SK-N-SH treated with all-trans-retinoic acid at 6 μM for 48 hours (cell line): ENCODE measurements around the gene AKAP6.

Source experiments
- ATAC-seq: fragments of 200-7000 bp; cut with Tn5 transposase; 3 replicates; pipeline ENCODE4 v1.9.1; 2020; ENCODE audit warnings: mild to moderate bottlenecking, moderate library complexity
- ARNTL ChIP-seq: fragments of 450-650 bp; formaldehyde crosslinking; IDR thresholded peaks from 2 replicates; pipeline ENCODE4 v1.5.0; 2020; ENCODE audit warnings: low read depth, mild to moderate bottlenecking, moderate library complexity, borderline replicate concordance
- BACH2 ChIP-seq: fragments of 250-450 bp; sonication (Bioruptor Pico); IDR thresholded peaks from 2 replicates; pipeline ENCODE4 v1.9.0; 2021; ENCODE audit warnings: mild to moderate bottlenecking, borderline replicate concordance
- CSDC2 ChIP-seq: fragments of 250-450 bp; sonication (Bioruptor Pico); IDR thresholded peaks from 2 replicates; pipeline ENCODE4 v1.5.0; 2020; ENCODE audit warnings: mild to moderate bottlenecking, moderate library complexity
- ESRRG ChIP-seq: fragments of 250-450 bp; sonication (Bioruptor Pico); IDR thresholded peaks from 2 replicates; pipeline ENCODE4 v1.6.1; 2021; ENCODE audit warnings: mild to moderate bottlenecking
- GLIS3 ChIP-seq: fragments of 250-450 bp; sonication (Bioruptor Pico); IDR thresholded peaks from 2 replicates; pipeline ENCODE4 v1.5.0; 2020; ENCODE audit warnings: mild to moderate bottlenecking, moderate library complexity
- ISL1 ChIP-seq: fragments of 250-450 bp; sonication (Bioruptor Pico); IDR thresholded peaks from 2 replicates; pipeline ENCODE4 v2.1.2; 2022; ENCODE audit warnings: mild to moderate bottlenecking, moderate library complexity
- OSR1 ChIP-seq: fragments of 250-450 bp; sonication (Bioruptor Pico); IDR thresholded peaks from 2 replicates; pipeline ENCODE4 v1.8.0; 2022; ENCODE audit warnings: moderate library complexity, mild to moderate bottlenecking, inconsistent platforms
- PPARA ChIP-seq: fragments of 250-450 bp; sonication (Bioruptor Pico); IDR thresholded peaks from 2 replicates; pipeline ENCODE4 v1.5.0; 2020; ENCODE audit warnings: mild to moderate bottlenecking, borderline replicate concordance
- RARB ChIP-seq: fragments of 250-450 bp; sonication (Bioruptor Pico); IDR thresholded peaks from 2 replicates; pipeline ENCODE4 v1.8.0; 2021; ENCODE audit warnings: mild to moderate bottlenecking, moderate library complexity
- SNAI2 ChIP-seq: fragments of 250-450 bp; sonication (Bioruptor Pico); IDR thresholded peaks from 2 replicates; pipeline ENCODE4 v1.5.0; 2020; ENCODE audit warnings: mild to moderate bottlenecking, moderate library complexity
- TCF4 ChIP-seq: fragments of 250-450 bp; sonication (Bioruptor Pico); IDR thresholded peaks from 2 replicates; pipeline ENCODE4 v1.8.0; 2021; ENCODE audit warnings: mild to moderate bottlenecking, moderate library complexity, borderline replicate concordance
- TOX ChIP-seq: fragments of 250-450 bp; sonication (Bioruptor Pico); IDR thresholded peaks from 2 replicates; pipeline ENCODE4 v1.8.0; 2021; ENCODE audit warnings: mild to moderate bottlenecking, moderate library complexity, borderline replicate concordance
- ZC3H10 ChIP-seq: fragments of 250-450 bp; sonication (Bioruptor Pico); IDR thresholded peaks from 2 replicates; pipeline ENCODE4 v1.5.1; 2021; ENCODE audit warnings: mild to moderate bottlenecking, moderate library complexity
- ZFP3 ChIP-seq: fragments of 250-450 bp; sonication (Bioruptor Pico); IDR thresholded peaks from 2 replicates; pipeline ENCODE4 v1.5.0; 2020; ENCODE audit warnings: mild to moderate bottlenecking, moderate library complexity
- ZFP30 ChIP-seq: fragments of 450-650 bp; formaldehyde crosslinking; IDR thresholded peaks from 2 replicates; pipeline ENCODE4 v1.5.0; 2022; ENCODE audit warnings: mild to moderate bottlenecking, moderate library complexity
- ZNF565 ChIP-seq: fragments of 450-650 bp; formaldehyde crosslinking; conservative IDR thresholded peaks from 2 replicates; pipeline ENCODE4 v1.5.0; 2020; ENCODE audit warnings: low read depth, mild to moderate bottlenecking, moderate library complexity
- ZNF70 ChIP-seq: fragments of 450-650 bp; formaldehyde crosslinking; IDR thresholded peaks from 2 replicates; pipeline ENCODE4 v1.5.0; 2020; ENCODE audit warnings: mild to moderate bottlenecking, moderate library complexity
- ZNF8 ChIP-seq: fragments of 450-650 bp; formaldehyde crosslinking; IDR thresholded peaks from 2 replicates; pipeline ENCODE4 v1.5.0; 2020; ENCODE audit warnings: mild to moderate bottlenecking, moderate library complexity
- TF ChIP-seq, protein P1 (sequence below): fragments of 250-450 bp; sonication (Bioruptor Pico); IDR thresholded peaks from 2 replicates; pipeline ENCODE4 v1.5.1; 2021; ENCODE audit warnings: mild to moderate bottlenecking, moderate library complexity
- TF ChIP-seq, protein P2 (sequence below): fragments of 250-450 bp; sonication (Bioruptor Pico); IDR thresholded peaks from 2 replicates; pipeline ENCODE4 v1.8.0; 2021; ENCODE audit warnings: low read depth, mild to moderate bottlenecking, moderate library complexity, borderline replicate concordance
- TF ChIP-seq, protein P3 (sequence below): fragments of 250-450 bp; sonication (Bioruptor Pico); IDR thresholded peaks from 2 replicates; pipeline ENCODE4 v1.5.1; 2020; ENCODE audit warnings: low read depth, mild to moderate bottlenecking, moderate library complexity
- TF ChIP-seq, protein P4 (sequence below): fragments of 250-450 bp; sonication (Bioruptor Pico); IDR thresholded peaks from 2 replicates; pipeline ENCODE4 v1.8.0; 2020; ENCODE audit warnings: mild to moderate bottlenecking, moderate library complexity, borderline replicate concordance

Gene AKAP6

DNA sequence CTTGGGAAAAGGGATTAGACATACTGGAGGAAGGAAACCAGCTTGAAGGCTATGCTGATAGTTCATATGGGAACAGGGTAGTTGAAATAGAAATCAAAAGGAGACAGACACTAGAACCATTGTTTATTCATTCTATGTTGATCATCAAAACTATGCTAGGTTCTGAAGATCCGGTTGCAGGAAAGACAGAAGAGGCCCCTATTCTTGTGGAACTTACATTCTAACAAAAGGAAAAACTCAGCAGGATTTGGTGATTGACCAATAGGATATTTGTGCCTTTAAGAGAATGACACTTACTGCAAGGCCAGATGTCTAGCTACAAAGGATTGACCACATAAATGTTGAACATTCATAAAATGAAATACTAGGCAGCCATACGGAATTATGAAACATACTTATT, 179.2 kb downstream of the AKAP6 start:
- TF ChIP-seq TCF4 (CRISPR knock-in tag) (no peak), ZC3H10 (no peak; the same call in 1 of the 2 replicates), CSDC2 (CRISPR knock-in tag) (no peak), ZNF565 (CRISPR knock-in tag) (no peak), BACH2 (CRISPR knock-in tag) (no peak), ZNF8 (CRISPR knock-in tag) (no peak), ZFP3 (CRISPR knock-in tag) (no peak), ARNTL (CRISPR knock-in tag) (no peak), OSR1 (CRISPR knock-in tag) (no peak), SNAI2 (no peak), ISL1 (CRISPR knock-in tag) (no peak), PPARA (CRISPR knock-in tag) (no peak)
- TF ChIP-seq, protein P1, sequence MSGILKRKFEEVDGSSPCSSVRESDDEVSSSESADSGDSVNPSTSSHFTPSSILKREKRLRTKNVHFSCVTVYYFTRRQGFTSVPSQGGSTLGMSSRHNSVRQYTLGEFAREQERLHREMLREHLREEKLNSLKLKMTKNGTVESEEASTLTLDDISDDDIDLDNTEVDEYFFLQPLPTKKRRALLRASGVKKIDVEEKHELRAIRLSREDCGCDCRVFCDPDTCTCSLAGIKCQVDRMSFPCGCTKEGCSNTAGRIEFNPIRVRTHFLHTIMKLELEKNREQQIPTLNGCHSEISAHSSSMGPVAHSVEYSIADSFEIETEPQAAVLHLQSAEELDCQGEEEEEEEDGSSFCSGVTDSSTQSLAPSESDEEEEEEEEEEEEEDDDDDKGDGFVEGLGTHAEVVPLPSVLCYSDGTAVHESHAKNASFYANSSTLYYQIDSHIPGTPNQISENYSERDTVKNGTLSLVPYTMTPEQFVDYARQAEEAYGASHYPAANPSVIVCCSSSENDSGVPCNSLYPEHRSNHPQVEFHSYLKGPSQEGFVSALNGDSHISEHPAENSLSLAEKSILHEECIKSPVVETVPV (CRISPR knock-in tag), result no peak
- TF ChIP-seq, protein P2, sequence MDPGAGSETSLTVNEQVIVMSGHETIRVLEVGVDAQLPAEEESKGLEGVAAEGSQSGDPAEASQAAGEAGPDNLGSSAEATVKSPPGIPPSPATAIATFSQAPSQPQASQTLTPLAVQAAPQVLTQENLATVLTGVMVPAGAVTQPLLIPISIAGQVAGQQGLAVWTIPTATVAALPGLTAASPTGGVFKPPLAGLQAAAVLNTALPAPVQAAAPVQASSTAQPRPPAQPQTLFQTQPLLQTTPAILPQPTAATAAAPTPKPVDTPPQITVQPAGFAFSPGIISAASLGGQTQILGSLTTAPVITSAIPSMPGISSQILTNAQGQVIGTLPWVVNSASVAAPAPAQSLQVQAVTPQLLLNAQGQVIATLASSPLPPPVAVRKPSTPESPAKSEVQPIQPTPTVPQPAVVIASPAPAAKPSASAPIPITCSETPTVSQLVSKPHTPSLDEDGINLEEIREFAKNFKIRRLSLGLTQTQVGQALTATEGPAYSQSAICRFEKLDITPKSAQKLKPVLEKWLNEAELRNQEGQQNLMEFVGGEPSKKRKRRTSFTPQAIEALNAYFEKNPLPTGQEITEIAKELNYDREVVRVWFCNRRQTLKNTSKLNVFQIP (CRISPR knock-in tag), result no peak
- TF ChIP-seq, protein P3, sequence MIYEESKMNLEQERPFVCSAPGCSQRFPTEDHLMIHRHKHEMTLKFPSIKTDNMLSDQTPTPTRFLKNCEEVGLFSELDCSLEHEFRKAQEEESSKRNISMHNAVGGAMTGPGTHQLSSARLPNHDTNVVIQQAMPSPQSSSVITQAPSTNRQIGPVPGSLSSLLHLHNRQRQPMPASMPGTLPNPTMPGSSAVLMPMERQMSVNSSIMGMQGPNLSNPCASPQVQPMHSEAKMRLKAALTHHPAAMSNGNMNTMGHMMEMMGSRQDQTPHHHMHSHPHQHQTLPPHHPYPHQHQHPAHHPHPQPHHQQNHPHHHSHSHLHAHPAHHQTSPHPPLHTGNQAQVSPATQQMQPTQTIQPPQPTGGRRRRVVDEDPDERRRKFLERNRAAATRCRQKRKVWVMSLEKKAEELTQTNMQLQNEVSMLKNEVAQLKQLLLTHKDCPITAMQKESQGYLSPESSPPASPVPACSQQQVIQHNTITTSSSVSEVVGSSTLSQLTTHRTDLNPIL (CRISPR knock-in tag), result no peak
- TF ChIP-seq, all 23 proteins: peak for 0
- ATAC-seq, result no peak

DNA sequence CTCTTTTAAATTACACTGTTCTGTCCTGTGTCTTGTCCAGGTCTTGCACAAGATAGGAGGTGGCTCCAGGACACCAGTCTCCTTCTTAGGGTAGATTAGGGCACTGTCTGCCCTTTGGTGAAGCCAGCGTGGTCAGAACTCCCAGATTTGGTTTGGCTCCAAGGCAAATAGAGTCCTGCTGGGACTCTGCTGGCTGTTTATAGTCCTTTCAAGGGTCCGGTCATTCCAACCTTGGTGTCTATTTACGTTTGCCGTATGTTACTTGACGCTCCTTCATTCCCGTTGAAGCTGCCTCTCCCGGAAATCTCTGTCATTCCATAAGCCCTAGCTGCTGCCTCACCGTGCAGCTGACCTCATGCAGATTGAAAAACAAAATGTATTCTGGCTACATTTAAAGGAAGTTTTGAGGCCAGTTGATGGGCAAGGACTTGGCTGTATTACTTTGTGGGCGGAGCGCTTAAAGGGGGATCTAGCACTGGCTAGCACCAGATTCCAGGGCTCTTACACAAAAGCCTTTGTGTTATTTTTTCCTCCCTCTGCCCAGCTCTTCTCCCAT, 180.6 kb downstream of the AKAP6 start:
- ATAC-seq, result peak; percentile 87
- TF ChIP-seq, protein P2 (CRISPR knock-in tag), result no peak
- TF ChIP-seq, protein P3 (CRISPR knock-in tag), result no peak
- TF ChIP-seq ZNF565 (CRISPR knock-in tag) (no peak), ZFP30 (CRISPR knock-in tag) (no peak), BACH2 (CRISPR knock-in tag) (no peak), ESRRG (CRISPR knock-in tag) (no peak), ISL1 (CRISPR knock-in tag) (peak; percentile 69), ZFP3 (CRISPR knock-in tag) (peak; percentile 80), ZNF8 (CRISPR knock-in tag) (no peak), PPARA (CRISPR knock-in tag) (no peak), TOX (CRISPR knock-in tag) (peak; percentile 62; the same call in 1 of the 2 replicates), ZNF70 (CRISPR knock-in tag) (no peak), CSDC2 (CRISPR knock-in tag) (peak; percentile 64), ZC3H10 (0 out of 2 replicates have a peak, but pooled peaks have one; percentile 9), GLIS3 (CRISPR knock-in tag) (no peak; the same call in 1 of the 2 replicates), RARB (CRISPR knock-in tag) (no peak), ARNTL (CRISPR knock-in tag) (no peak), OSR1 (CRISPR knock-in tag) (no peak), TCF4 (CRISPR knock-in tag) (no peak)
- TF ChIP-seq, protein P1 (CRISPR knock-in tag), result no peak
- TF ChIP-seq, protein P4, sequence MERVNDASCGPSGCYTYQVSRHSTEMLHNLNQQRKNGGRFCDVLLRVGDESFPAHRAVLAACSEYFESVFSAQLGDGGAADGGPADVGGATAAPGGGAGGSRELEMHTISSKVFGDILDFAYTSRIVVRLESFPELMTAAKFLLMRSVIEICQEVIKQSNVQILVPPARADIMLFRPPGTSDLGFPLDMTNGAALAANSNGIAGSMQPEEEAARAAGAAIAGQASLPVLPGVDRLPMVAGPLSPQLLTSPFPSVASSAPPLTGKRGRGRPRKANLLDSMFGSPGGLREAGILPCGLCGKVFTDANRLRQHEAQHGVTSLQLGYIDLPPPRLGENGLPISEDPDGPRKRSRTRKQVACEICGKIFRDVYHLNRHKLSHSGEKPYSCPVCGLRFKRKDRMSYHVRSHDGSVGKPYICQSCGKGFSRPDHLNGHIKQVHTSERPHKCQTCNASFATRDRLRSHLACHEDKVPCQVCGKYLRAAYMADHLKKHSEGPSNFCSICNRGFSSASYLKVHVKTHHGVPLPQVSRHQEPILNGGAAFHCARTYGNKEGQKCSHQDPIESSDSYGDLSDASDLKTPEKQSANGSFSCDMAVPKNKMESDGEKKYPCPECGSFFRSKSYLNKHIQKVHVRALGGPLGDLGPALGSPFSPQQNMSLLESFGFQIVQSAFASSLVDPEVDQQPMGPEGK, result no peak
- TF ChIP-seq, all 23 proteins: peak for 5
